Upper lobe of right lung (tissue), 1 donor: Measurements from ENCODE around the gene HOATZ. TPM values are rescaled to one million over a fixed set of nuclear protein-coding genes. Genes with fewer than 3 reads are reported as not detected.
A peak's percentile ranks its signal among the peaks of the same experiment; 100 is the strongest.

Experiments
- ATAC-seq: fragments of 200-7000 bp; cut with Tn5 transposase; one replicate; pipeline ENCODE4 v1.9.1; 2020; ENCODE audit warnings: mild to moderate bottlenecking, moderate library complexity
- DNase-seq: peaks from one replicate; pipeline ENCODE4 v3.0.0-alpha.2; 2020
- H3K27ac ChIP-seq: fragments of 200-600 bp; one replicate; pipeline ENCODE4 v1.8.0; 2022
- H3K27me3 ChIP-seq: fragments of 200-600 bp; one replicate; pipeline ENCODE4 v1.8.0; 2022; ENCODE audit warnings: mild to moderate bottlenecking
- H3K36me3 ChIP-seq: fragments of 200-600 bp; one replicate; pipeline ENCODE4 v1.8.0; 2022
- H3K4me1 ChIP-seq: fragments of 200-600 bp; one replicate; pipeline ENCODE4 v1.8.0; 2022
- H3K4me3 ChIP-seq: fragments of 200-600 bp; one replicate; pipeline ENCODE4 v1.8.0; 2022; ENCODE audit warnings: mild to moderate bottlenecking
- H3K9me3 ChIP-seq: fragments of 200-600 bp; one replicate; pipeline ENCODE4 v1.8.0; 2022
- intact Hi-C: fragments of 100-400 bp; cut with DNase I; formaldehyde crosslinking; loops from one replicate; pipeline ENCODE4 v1.11.0; 2022
- total RNA-seq: library from RNA; stranded (reverse); fragmentation: NEBNext Ultra II Directional; extraction: Animal tissue kit (Norgen Biotek cat#: 25700); gene quantifications from one replicate; pipeline ENCODE4 v1.2.1, GENCODE V29; 2021
- TF ChIP-seq, protein P1 (sequence below): fragments of 200-600 bp; IDR thresholded peaks from one replicate; pipeline ENCODE4 v1.8.0; 2022; ENCODE audit warnings: antibody characterized with exemption
- donor health status: DM: no; HTN: yes; CAD: no; lungs with severe emphysema.

Gene HOATZ
- total RNA-seq, 1 donor from 2014 or later, result not detected

DNA sequence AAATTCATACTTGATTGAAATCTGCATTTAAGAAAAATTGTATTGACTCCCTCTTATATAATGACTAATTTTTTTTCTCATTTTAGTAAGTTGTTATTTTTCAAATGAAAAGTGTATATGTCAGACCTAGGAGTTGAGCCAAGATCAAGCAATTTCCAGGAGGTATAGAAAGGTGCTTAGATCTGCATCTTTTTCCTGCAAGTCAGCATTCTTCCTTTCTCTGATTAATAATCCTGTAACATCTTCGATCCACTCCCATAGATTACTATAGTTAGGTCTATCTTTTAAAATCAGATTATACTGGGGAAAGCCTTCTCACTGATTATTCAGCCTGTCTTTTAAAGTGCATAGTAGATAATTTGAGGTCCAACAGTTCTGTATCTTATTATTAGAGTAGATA lies 12.7 kb downstream of the HOATZ start:
- intact Hi-C loops, result no loop called here
- ATAC-seq (no peak), DNase-seq (no peak)
- no peak overlapping the region for H3K4me3 ChIP-seq
- no peaks in the 10 kb centered on the region for H3K9me3 ChIP-seq
- no peaks in the 10 kb centered on the region for H3K27me3 ChIP-seq
- H3K4me1 ChIP-seq, result no peaks in the 10 kb centered on the region
- no peaks in the 10 kb centered on the region for H3K36me3 ChIP-seq
- TF ChIP-seq, protein P1, sequence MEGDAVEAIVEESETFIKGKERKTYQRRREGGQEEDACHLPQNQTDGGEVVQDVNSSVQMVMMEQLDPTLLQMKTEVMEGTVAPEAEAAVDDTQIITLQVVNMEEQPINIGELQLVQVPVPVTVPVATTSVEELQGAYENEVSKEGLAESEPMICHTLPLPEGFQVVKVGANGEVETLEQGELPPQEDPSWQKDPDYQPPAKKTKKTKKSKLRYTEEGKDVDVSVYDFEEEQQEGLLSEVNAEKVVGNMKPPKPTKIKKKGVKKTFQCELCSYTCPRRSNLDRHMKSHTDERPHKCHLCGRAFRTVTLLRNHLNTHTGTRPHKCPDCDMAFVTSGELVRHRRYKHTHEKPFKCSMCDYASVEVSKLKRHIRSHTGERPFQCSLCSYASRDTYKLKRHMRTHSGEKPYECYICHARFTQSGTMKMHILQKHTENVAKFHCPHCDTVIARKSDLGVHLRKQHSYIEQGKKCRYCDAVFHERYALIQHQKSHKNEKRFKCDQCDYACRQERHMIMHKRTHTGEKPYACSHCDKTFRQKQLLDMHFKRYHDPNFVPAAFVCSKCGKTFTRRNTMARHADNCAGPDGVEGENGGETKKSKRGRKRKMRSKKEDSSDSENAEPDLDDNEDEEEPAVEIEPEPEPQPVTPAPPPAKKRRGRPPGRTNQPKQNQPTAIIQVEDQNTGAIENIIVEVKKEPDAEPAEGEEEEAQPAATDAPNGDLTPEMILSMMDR, result no peak
- H3K27ac ChIP-seq, result no peak overlapping the region

DNA sequence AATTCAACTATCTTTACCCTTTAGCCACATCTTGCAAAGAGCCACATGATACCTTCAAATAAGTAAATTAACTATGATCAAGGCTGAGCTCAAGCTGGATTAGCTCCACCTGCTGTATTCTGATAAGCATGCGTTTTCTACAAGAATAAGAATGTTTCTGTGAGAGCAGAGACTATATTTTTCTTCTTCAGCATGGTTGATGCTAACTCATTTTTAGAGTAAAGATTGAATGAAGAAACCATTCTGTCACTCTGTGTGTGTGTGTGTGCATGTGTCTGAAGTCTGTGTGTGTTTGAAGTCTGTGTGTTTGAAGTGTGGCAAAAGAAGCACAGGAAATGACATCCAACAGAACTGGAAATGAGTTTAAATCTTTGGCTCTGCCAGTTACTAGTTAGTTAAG lies 14.0 kb downstream of the HOATZ start:
- Histone ChIP-seq H3K4me1 (no peaks in the 10 kb centered on the region), H3K27me3 (no peaks in the 10 kb centered on the region), H3K9me3 (no peaks in the 10 kb centered on the region), H3K27ac (no peak overlapping the region), H3K36me3 (no peaks in the 10 kb centered on the region), H3K4me3 (no peak overlapping the region)
- TF ChIP-seq, protein P1, result no peak
- DNase-seq (no peak), ATAC-seq (no peak)
- intact Hi-C loops, result no loop called here

DNA sequence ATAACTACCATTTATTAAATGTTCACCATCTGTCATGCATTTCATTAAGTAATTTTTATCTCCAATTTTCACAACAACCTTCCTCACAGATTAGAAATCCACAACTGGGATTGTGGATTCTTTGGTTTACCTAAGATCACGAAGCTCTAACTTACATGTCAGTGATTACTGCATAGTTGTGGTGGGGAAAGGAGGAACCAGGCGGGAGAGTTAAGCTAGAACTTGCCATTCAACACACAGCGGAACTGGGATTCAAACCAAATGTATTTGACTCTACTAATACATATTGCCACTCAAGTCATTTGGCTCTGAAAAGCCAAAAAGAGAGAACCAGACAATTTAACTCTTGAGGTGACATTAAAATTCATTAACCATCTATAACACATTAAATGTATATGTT lies 15.5 kb downstream of the HOATZ start:
- H3K36me3 ChIP-seq, result no peaks in the 10 kb centered on the region
- ATAC-seq (no peak), DNase-seq (no peak)
- no peaks in the 10 kb centered on the region for H3K4me1 ChIP-seq
- H3K9me3 ChIP-seq, result no peaks in the 10 kb centered on the region
- no peaks in the 10 kb centered on the region for H3K27me3 ChIP-seq
- no peak overlapping the region for H3K4me3 ChIP-seq
- no peak overlapping the region for H3K27ac ChIP-seq
- TF ChIP-seq, protein P1, result no peak
- intact Hi-C loops, result no loop called here

DNA sequence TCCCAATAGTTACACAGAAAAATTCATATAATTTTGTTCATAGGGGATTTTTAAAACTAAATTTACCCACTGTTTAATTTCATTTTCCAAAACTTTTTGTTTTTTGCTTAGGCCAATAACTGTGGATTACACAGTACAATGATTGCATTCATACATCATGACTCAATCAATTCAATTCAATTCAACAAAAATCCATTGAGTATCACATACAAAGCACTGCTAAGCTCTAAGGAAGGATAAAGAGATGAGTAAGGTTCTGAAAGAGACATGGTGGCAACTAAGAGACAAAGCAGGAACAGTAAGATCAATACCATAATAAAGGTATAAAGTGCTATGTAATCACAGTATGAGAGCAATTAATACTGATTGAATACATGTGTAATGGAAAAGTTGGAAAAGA lies 16.6 kb downstream of the HOATZ start:
- no peaks in the 10 kb centered on the region for H3K4me1 ChIP-seq
- TF ChIP-seq, protein P1, result no peak

DNA sequence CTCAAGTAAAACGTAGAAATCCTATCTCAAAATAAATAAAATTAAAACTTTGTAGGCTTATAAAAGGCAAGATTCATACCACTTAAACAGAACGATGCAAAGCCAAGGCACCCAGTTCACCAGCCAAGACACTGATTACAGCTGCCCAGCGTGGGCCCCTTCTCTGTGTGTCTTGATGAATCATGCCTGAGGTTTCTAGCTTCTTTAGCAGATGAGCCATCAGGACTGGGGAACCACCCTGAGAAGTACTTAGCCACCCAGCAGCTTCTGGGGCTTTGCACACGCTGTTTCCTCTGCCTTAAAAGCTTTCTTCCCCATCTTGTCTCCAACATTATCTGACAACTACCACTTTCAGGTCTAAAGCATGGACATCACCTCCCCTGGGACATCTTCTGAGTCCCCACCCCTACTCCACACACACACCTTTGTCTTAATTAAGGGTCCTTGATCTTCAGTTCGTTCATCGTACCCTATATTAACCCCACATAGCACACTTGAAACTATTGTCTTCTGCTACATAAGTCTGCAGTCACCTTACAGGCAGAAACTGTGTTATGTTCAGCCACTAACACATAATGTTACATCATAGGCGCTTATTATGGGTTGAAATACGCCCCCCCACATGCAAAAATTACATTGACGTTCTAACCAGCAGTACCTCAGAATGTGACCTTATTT lies 17.2 kb downstream of the HOATZ start:
- peak; percentile 57 for ATAC-seq
- no peaks in the 10 kb centered on the region for H3K9me3 ChIP-seq
- H3K36me3 ChIP-seq, result no peaks in the 10 kb centered on the region
- no peak for DNase-seq
- H3K4me3 ChIP-seq, result no peak overlapping the region
- no peaks in the 10 kb centered on the region for H3K4me1 ChIP-seq
- intact Hi-C loops, result no loop called here
- TF ChIP-seq, protein P1, result no peak
- no peaks in the 10 kb centered on the region for H3K27me3 ChIP-seq
- H3K27ac ChIP-seq, result no peak overlapping the region

More for the DNA sequence above, 16.6 kb downstream of the HOATZ start:
- Histone ChIP-seq H3K9me3 (no peaks in the 10 kb centered on the region), H3K27ac (no peak overlapping the region), H3K36me3 (no peaks in the 10 kb centered on the region), H3K27me3 (no peaks in the 10 kb centered on the region), H3K4me3 (no peak overlapping the region)
- ATAC-seq, result no peak
- DNase-seq, result no peak
- intact Hi-C loops, result no loop called here

DNA sequence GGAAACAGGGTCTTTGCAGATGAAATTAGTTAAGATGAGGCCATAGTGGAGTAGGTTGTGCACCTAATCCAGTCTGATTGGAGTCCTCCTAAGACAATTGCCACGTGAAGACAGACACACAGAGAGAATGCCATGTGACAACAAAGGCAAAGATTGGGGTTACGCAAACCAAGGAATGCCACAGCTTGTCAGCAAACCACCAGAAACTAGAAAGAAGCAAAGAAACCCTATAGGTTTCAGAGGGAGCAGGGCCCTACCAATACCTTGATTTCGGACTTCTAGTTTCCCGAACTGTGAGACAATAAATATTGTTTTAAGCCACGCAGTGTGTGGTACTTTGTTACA lies 17.8 kb downstream of the HOATZ start:
- ATAC-seq (no peak), DNase-seq (no peak)
- no peaks in the 10 kb centered on the region for H3K9me3 ChIP-seq
- H3K36me3 ChIP-seq, result no peaks in the 10 kb centered on the region
- no peak overlapping the region for H3K27ac ChIP-seq
- no peaks in the 10 kb centered on the region for H3K4me1 ChIP-seq
- H3K27me3 ChIP-seq, result no peaks in the 10 kb centered on the region
- TF ChIP-seq, protein P1, result no peak
- no peak overlapping the region for H3K4me3 ChIP-seq
- intact Hi-C loops, result no loop called here
